ENCODE data around the gene NBPF15.
"Not testable (repeated sequence)": the region's sequence is repeated elsewhere in the genome, so short reads cannot be mapped to it uniquely, and the experiment has no call there.

DNA sequence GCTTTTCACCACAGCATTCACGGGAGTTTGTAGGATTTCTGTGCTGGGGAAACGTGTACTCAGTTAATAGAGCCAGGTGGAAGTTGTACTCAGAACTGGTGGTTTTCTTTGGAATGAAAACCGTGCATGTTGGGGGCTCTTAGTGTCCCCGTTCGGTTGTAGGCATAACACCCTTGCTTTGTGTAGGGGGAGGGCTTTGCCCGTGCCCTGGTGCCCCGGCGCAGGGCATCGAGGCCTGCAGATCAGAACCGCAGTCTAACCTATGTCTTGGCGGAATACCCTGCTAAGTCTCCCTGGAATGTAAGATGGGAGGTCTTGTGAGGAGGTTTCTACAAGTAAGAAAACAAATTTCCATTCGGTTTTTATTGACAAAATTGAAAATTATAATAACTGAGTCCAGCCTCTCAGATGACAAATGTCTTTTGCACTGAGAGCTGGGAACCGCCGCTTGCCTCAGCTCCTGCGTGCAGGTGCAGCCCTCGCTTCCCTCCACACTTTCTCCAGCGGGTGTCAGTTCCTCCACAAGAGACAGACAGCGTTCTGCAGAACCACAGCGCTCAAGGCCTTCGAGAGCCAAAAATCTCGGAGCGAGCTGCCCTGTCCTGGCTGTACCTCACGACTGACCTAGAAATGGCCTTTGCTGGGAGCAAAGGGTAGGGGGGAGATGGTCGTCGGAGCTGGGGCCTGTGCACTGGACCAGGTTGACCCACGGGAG lies 47.9 kb downstream of the NBPF15 start:
- TF ChIP-seq, protein P1, sequence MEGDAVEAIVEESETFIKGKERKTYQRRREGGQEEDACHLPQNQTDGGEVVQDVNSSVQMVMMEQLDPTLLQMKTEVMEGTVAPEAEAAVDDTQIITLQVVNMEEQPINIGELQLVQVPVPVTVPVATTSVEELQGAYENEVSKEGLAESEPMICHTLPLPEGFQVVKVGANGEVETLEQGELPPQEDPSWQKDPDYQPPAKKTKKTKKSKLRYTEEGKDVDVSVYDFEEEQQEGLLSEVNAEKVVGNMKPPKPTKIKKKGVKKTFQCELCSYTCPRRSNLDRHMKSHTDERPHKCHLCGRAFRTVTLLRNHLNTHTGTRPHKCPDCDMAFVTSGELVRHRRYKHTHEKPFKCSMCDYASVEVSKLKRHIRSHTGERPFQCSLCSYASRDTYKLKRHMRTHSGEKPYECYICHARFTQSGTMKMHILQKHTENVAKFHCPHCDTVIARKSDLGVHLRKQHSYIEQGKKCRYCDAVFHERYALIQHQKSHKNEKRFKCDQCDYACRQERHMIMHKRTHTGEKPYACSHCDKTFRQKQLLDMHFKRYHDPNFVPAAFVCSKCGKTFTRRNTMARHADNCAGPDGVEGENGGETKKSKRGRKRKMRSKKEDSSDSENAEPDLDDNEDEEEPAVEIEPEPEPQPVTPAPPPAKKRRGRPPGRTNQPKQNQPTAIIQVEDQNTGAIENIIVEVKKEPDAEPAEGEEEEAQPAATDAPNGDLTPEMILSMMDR (conservative IDR thresholded peaks at IDR 0.05; ENCODE audit: low read depth in 2 of 2), result not testable (repeated sequence)
- not testable (repeated sequence) for TF ChIP-seq EZH2phosphoT487 (IDR thresholded peaks at IDR 0.05; ENCODE audit: unreplicated experiment); CREB1 (CRISPR knock-in tag; IDR thresholded peaks at IDR 0.05; ENCODE audit: low read depth); POLR2AphosphoS5 (IDR thresholded peaks at IDR 0.05; ENCODE audit: low read depth); EZH2 (IDR thresholded peaks at IDR 0.05; ENCODE audit: low read depth, unreplicated experiment); NANOG (IDR thresholded peaks at IDR 0.05; ENCODE audit: borderline replicate concordance)
- TF ChIP-seq, protein P2, sequence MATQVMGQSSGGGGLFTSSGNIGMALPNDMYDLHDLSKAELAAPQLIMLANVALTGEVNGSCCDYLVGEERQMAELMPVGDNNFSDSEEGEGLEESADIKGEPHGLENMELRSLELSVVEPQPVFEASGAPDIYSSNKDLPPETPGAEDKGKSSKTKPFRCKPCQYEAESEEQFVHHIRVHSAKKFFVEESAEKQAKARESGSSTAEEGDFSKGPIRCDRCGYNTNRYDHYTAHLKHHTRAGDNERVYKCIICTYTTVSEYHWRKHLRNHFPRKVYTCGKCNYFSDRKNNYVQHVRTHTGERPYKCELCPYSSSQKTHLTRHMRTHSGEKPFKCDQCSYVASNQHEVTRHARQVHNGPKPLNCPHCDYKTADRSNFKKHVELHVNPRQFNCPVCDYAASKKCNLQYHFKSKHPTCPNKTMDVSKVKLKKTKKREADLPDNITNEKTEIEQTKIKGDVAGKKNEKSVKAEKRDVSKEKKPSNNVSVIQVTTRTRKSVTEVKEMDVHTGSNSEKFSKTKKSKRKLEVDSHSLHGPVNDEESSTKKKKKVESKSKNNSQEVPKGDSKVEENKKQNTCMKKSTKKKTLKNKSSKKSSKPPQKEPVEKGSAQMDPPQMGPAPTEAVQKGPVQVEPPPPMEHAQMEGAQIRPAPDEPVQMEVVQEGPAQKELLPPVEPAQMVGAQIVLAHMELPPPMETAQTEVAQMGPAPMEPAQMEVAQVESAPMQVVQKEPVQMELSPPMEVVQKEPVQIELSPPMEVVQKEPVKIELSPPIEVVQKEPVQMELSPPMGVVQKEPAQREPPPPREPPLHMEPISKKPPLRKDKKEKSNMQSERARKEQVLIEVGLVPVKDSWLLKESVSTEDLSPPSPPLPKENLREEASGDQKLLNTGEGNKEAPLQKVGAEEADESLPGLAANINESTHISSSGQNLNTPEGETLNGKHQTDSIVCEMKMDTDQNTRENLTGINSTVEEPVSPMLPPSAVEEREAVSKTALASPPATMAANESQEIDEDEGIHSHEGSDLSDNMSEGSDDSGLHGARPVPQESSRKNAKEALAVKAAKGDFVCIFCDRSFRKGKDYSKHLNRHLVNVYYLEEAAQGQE (IDR thresholded peaks at IDR 0.05; ENCODE audit: unreplicated experiment), result not testable (repeated sequence)

All from GM23338 (cell line).